GM21367 (cell line): ENCODE data around the gene C13orf46.

Experiments
- ATAC-seq: cut with Tn5 transposase; IDR thresholded peaks from one replicate; pipeline ENCODE4 v1.9.1; 2021; ENCODE audit not compliant: unreplicated experiment

C13orf46 gene

DNA sequence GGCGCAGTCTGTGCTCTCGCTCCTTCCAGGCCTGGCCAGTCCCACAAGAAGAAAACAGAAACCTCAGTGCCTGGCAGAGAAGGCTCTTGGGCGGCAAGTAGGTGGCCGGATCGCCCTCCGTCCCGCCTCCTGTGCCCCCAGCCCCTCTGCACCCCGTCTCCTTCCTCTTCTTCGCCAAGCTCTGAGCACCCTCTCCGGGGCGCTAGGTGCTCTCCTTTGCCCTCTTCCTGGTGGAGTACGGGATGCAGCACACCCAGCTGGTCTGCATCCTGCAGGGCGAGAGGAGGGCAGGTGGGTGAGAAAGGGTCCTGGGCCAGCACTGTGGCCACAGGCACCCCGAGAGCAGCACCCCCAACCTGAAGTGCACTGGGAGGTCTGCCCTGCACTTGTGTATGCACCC lies 17.3 kb downstream of the C13orf46 start:
- ATAC-seq = no peak

DNA sequence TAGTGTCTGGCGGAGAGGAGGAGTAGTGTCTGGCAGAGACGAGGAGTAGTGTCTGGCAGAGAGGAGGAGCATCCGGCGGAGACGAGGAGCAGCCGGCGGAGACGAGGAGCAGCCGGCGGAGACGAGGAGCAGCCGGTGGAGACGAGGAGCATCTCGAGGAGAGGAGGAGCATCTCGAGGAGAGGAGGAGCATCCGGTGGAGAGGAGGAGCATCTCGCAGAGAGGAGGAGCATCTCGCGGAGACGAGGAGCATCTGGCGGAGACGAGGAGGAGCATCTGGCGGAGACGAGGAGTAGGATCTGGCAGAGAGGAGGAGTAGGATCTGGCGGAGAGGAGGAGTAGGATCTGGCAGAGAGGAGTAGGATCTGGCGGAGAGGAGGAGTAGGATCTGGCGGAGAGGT lies 18.2 kb downstream of the C13orf46 start:
- no peak for ATAC-seq

DNA sequence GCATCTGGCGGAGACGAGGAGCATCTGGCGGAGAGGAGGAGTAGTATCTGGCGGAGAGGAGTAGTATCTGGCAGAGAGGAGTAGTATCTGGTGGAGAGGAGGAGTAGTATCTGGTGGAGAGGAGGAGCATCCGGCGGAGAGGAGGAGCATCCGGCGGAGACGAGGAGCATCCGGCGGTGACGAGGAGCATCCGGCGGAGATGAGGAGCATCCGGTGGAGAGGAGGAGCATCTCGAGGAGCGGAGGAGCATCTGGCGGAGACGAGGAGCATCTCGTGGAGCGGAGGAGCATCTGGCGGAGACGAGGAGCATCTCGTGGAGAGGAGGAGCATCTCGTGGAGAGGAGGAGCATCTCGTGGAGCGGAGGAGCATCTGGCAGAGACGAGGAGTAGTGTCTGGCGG lies 18.6 kb downstream of the C13orf46 start:
- ATAC-seq = no peak

DNA sequence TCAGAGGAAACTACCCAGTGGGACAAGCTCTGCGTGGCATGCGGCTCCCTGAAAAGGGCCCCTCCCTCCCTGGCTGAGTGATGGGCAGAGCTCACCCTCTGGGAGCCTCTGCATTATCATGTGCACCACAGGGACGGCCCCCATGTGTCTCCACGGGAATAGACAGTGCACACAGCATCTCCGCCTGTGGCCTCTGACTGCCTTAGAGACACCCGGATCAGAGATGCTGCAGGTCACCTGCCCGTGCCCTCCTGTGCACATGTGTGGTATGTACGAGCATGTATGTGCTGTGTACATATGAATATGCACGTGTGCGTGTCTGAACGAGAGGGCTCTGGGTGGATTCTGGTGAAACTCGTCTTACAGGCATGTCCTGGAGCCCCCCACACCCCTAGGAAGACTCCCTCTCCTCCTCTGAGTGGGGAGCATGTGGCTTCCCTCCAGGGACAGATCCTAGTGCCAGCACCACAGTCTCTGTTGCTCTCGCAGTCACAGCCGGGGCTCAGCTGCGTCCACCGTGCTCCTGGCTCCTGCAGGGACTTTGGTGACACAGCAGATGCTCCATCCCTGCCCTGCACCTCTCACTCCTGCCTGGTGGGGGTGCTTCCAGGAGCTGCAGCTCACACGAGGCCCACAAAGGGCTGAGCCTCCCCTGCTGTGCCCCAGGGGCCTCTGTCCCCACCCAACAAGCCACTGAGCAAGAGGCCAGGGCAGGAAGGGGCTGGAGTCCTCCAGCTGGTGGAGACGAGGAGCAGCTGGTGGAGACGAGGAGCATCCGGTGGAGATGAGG lies 19.6 kb downstream of the C13orf46 start:
- ATAC-seq = no peak

GRCh38 chr13:113953561-113953960 lies 20.3 kb downstream of the C13orf46 start:
- ATAC-seq = no peak

DNA sequence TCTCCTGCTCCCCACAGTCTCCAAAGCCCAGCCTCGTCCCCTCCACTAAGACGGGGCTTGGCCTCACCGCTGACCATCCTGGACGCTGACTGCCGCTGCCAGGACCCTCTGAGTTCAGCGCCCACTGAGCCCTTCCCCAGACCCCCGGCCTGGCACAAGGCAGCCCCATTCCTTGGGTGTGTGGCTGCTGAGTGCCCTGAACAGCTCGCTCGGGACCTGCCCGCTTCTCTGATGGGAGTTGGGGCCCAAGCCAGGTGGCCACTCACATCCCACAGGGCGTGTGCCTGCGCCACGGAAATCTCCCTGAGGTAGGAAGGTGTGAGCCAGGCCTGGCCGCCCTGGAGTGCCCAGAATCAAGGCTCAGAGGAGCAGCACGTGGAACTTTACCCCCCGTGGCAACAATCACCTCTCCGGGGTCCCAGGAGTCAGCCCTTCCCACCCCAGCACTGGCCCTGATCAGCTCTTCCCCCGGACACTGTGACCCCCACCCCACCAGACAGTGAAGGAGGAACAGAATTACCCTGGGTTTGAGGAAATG lies 20.8 kb downstream of the C13orf46 start:
- ATAC-seq = no peak

- no peak for ATAC-seq
Measured at GRCh38 chr13:113952151-113952982, 21.5 kb downstream of the C13orf46 start.

DNA sequence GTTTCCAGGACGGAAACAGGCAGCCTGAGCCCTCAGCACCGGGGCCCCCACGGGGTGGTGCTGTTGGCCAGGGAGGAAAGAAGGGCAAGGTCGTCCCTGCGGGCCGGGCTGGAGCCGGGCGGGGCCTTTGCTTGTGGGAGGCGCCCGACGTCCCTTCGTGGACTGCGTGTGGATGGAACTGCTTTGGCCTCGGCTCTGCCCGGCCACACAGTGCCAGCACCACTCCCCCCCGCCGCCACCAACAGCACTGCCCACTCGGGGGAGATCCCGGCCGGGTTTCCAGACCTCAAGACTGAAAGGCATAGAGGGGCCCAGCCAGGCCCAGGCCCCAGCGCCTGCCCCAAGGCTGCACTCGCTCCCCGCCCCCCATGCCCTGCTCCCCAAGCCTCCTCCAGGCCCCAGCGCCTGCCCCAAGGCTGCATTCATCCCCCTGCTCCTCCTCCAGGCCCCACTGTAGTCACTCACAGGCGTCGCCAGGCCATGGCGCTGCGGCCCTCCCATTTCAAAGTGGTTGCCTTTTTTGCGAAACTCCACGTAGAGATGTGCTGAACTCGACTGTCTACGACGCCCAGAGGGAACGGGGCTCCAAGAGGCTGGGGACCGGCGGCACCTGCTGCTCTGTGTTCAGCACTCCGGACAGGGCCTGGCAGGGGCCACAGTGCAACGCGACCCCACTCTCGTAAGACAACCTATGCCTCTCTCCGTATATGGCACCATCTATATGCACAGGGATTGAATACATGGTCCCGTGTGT lies 22.5 kb downstream of the C13orf46 start:
- peak; percentile 65 for ATAC-seq

DNA sequence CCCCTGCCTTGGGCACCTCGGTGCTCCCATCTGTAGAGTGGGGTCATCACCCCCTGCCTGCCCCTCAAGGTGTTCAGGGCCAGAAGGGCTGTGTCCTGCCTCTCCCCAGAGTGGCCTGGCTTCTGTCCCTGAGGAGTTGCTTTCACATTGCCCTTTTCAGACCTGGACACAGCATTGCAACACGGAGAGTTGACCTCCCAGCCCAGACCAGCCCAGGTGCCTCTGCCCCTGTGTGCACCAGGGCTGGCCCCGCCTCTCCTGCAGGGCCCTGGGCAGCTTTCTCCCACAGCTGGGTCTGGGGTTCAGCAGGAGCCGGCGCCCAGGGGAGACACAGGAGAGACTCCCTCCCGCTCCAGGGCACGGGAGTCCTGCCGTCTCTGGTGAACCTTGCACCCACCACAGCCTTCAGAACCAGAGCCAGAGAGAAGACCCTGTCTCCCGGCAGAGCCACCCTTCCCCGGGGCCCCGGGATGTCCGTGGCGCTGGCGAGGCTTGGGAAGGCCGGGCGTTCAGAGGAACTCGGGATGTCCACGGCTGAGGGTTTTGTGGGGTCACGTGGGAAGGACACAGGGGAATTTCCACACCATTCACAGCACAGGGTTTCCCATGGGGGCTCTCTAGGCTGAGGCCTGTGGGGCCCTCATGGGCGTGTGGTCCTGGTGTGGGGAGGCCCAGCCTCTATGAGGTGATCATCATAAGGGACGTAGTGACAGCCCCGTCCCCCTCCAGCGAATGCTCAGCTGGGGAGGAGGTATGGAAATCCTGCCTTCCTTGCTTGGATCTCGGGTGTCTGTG lies 23.2 kb downstream of the C13orf46 start:
- ATAC-seq = no peak

- no peak for ATAC-seq
Measured at GRCh38 chr13:113949546-113949945, 24.3 kb downstream of the C13orf46 start.

DNA sequence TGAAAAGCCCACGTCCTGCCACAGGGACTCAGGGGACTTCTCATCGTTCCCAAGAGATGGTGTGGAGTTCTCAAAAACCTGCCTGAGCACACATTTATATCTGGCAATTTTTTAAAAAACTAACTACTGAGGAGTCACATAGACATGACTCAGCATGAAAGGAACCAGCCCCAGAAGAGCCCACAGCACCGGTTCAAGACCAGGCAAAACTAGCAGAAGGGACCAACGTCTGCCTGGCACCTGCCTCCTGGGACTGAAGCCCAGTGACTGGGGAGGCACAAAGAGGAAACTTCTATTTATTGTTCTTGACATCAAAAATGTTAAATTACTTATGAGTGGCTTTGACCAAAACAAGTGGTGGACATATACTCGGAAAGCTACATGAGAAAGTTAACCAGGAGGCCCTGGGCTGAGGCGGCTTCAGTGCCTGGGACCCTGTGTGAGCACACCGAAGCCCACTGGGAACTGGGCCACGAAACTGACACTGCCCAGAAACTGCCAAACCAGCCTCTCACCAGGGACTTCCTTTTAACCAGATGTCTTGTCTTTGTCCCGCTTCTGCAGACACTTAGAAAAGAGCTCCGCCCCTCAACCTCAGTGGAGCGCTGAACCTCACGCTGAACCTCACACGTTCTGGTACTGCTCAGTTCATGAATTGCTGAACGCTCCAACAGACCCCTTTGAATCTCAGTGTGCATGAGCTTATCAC lies 25.7 kb downstream of the C13orf46 start:
- no peak for ATAC-seq

GRCh38 chr13:113947311-113948033 lies 26.4 kb downstream of the C13orf46 start:
- ATAC-seq = no peak

DNA sequence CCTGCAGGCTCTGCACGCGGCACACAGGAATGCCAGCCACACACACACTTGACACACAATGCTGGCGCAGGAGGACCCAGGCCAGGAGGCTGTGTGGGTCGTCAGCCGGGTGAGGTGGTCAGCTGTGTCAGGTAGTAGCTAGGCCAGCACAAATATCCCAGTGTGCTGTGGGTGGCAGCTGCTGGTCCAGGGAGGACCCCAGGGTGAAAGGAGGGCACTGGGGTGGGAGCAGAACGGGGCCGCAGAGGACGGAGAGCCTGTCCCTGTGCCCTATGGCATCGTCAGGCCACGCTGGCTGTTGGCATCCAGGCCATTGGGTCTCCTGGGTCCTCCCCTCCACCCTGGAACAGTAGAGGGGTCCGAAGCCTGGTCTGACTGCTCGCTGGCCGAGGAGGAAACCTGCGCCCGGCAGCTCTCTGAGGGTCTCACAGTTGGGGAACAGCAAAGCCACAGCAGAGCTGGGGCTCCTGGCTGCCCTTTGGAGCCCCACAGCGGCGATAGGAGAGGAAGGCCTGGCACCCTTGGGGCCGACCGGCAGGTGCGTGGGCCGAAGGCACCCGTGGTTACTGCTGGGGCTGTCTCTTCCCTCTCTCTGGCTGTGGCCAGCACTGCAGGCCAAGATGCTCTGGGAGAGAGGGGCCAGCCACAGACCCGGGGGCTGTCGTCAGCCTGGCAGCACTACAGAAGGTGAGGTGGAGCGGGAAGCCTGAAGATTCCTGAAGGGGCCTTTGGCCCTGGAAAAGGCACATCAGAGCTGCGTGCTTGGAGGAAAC lies 27.3 kb downstream of the C13orf46 start:
- no peak for ATAC-seq

- ATAC-seq = no peak
Measured at GRCh38 chr13:113945857-113946408, 27.9 kb downstream of the C13orf46 start.

DNA sequence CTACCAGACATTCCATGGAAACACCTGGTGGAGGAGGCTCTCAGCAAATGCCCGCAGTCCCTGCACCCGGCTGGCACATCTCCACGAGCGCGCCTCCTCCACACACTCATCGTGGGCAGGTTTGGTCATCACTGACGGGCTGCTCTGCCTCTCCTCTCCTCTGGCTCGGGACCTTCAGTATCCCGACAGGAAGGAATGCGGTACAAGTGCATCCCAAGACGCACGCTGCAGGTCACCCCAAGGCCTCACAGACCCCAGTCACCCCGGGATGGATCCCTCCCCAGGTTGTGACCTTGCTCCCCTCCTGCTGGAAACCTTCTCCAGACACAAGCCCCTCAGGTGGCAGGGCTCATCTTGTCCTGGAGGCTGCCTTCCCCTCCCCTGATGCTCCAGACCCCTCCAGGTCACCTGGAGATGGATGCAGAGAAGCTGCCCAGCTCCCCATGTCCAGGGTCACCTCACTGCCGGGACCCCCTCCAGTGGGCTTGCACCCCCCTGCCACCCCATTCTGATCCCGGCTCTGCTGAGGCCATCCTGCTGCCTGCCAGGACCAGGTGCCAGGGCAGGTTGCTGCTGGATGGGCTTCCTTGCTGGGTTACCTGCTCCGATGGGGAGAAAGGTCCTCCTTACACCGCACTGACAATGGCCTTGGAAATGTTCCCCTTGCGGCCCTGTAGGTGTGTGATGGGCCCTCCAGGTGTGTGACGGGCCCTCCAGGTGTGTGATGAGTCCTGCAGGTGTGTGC lies 29.9 kb downstream of the C13orf46 start:
- ATAC-seq = no peak

- ATAC-seq = no peak
Measured at GRCh38 chr13:113942591-113943103, 31.2 kb downstream of the C13orf46 start.

DNA sequence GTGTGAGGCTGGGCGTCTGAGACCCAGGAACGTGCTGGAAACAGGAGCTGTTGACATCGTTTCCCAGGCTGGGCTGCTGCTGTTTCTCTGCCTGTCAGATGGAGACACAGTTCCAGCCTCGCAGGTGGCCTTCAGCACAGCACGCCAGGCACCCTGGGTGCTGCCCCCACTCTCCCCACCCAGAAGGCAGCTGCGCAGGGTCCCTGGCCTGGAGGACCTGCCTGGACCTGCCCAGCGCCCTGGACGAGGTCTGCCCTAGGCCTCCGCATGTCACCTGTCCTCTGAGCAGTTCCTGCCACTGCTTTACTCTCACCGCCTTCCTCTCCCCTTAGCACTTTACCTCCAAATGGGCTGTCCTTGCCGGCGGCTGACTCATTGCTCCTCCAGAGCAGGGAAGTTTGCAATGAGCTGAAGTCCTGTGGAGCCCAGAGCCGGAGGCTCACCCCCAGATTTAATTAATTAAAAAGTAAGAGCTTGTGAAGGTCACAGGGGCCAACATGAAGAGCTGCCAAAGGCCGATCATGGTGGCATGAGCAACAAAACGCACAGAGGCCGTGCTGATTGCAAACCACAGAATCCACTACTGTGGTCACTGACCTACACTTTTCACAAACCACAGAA lies 32.2 kb downstream of the C13orf46 start:
- ATAC-seq = no peak
